Stimulated activated CD4-positive, alpha-beta T cell treated with anti-CD3 and anti-CD28 coated beads, Interleukin-4, amount 100 ng/mL, for 48 hours (primary cell): ENCODE results near the gene CLASP1.
"Not testable (repeated sequence)": the region's sequence is repeated elsewhere in the genome, so short reads cannot be mapped to it uniquely, and the experiment has no call there.

Experiments used
- DNase-seq, 2 donors: peaks; one replicate each; pipeline ENCODE4 v3.0.0-alpha.2; 2020; ENCODE audit warnings: low read depth in 2 of 2

Gene CLASP1

DNA sequence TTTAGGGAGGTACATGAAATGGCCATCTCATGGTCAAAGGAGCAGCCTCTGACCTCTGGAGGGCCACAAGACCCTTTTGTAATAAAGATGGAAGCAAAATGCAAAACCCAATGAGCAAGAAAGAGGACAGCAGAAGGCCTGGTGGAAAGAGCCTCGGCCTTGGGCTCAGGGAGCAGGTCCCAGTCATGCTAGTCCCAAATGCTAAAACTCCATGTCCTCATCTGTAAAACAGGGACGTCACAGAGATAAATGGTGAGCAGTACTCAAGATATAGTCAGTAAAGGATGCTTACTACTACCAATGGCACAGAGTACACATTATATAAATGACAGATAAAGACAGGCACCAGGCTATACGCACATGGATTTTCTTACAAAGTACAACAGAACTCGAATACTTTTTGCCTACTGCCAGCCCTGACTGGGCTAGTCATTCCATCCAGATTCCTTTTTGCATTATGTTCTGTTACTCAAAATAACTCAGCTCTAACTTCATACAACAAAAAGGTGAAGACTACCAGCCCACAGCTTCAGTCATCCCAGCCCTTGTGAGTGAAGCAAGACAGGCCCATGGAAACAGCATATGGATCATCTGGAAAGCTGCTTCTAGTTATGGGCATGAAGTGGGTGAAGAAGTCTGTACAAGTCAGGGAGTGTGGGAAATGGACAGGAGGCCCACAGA, 299.4 kb downstream of the CLASP1 start:
- DNase-seq = no peak

GRCh38 chr2:121348128-121348740, 301.0 kb downstream of the CLASP1 start:
- no peak for DNase-seq

- no peak for DNase-seq
Observed at GRCh38 chr2:121346859-121347258, 302.4 kb downstream of the CLASP1 start.

DNA sequence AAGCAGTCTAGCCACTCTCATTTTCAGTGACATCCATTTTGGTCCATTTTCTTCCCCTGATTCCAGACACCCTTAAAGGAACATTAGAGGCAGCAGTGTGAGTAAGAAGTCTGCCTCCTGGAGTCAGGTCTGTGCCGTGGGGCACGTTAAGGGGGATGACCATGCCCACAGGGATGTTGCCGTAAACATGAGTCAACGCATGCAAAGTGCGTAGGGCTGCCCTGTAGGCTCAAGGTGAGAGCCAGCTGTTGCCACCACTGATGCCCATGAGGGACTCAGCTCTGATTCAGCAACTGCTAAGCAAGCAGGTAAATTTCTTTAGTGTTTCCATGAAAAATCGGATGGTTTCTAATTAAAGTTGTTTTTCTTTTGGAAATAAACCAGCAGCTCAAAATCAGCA, 302.9 kb downstream of the CLASP1 start:
- DNase-seq = no peak

DNA sequence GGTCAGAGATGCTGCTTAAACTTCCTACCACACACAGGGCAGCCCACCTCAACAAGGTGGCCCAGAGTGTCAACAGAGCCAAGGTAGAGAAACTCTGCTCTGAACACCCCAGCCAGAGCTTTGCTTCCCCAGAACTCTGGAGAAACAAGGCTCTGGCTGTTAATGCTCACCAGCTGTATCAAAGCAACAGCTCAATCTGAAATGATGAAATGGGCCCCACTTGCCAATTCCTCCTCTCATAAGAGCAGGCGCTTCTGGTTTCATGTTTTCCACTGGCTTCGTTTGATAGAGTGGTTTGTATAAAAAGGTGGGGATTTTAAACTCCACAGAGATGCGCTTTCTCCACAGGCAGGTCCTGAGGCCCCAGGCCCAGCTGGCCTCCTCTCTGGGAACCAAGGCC, 303.4 kb downstream of the CLASP1 start:
- DNase-seq = no peak

DNA sequence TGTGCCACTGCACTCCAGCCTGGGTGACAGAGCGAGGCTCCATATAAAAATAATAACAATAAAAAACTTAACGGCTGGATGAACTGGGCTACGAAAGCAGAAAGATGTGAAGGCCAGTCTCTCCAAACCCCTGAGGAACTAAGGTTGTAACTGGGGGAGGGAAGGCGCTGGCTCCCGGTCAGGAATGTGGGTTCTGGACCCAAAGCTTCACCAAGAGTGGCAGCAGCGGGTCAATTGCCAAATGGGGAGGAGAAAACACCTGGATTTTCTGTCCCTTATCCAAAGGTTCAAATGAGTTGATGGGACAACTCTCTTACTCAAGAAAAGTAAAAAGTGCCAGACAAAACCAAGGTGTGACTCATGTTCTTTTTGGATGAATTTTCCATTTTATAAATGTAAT, 304.2 kb downstream of the CLASP1 start:
- no peak for DNase-seq

- DNase-seq = not testable (repeated sequence)
Observed at GRCh38 chr2:121343828-121344399, 305.3 kb downstream of the CLASP1 start.

DNA sequence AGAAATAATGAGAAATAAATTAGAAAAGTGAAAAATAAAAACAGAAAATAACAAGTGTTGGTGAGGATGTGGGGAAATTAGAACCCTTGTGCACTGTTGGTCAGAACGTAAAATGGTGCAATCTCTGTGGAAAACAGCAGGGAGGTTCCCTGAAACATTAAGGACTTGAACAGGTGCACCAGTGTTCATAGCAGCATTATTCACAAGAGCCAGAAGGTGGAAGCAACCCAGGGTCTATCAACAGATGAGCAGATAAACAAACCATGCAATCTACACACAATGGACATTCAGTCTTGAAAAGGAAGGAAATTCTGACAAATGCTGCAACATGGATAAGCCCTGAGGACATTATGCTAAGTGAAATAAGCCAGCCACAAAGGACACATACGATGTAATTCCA, 306.1 kb downstream of the CLASP1 start:
- no peak for DNase-seq

DNA sequence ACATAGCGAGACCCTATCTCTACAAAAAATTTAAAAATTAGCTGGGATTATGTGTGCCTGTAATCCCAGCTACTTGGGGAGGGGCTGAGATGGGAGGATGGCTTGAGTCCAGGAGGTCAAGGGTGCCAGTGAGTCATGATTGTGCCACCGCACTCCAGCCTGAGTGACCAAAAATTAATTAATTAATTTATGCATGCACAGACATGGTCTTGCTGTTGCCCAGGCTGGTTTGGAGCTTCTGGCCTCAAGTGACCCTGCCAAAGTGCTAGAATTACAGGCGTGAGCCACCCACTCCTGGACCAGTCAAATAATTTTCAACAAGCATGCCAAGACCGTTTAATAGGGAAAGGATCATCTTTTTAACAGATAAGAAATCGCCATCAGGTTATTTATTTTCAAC, 306.5 kb downstream of the CLASP1 start:
- no peak for DNase-seq

- no peak for DNase-seq
Observed at GRCh38 chr2:121340926-121341325, 308.3 kb downstream of the CLASP1 start.

- no peak for DNase-seq
Observed at GRCh38 chr2:121338281-121338680, 311.0 kb downstream of the CLASP1 start.

DNA sequence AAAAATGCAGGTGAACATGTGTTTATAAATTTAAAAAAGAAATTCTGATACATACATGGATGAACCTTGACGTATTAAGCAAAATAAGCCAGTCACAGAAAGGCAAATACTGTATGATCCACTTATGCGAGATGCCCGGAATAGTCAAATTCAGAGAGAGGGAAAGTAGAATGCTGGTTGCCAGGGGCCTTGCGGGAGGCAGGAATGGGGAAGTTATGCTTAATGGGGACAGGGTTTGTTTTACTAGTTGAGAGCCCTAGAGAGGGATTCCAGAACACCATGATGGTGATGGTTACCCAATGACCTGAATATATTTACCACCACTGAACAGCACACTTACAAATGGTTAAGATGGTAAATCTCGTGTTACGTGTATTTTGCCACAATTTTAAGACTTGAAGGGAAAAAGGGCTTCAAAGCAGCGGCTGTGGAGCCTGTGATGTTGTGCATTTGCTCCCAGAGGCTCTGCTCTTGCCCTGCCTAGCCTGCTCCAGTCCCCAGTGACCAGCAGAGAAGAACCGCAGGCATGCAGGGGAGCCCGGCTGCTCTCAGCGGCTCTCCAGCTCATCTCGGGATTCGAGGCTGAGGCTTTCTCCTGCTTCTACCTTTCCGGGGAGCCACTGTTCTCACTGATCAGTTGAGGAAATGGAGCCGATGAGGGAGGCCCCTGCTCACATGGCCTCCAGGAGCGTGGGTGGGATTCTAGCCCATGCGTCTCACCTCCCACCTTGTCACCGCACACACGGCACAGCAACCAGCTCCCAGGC, 312.6 kb downstream of the CLASP1 start:
- no peak for DNase-seq

GRCh38 chr2:121335294-121336290, 313.7 kb downstream of the CLASP1 start:
- DNase-seq = no peak

DNA sequence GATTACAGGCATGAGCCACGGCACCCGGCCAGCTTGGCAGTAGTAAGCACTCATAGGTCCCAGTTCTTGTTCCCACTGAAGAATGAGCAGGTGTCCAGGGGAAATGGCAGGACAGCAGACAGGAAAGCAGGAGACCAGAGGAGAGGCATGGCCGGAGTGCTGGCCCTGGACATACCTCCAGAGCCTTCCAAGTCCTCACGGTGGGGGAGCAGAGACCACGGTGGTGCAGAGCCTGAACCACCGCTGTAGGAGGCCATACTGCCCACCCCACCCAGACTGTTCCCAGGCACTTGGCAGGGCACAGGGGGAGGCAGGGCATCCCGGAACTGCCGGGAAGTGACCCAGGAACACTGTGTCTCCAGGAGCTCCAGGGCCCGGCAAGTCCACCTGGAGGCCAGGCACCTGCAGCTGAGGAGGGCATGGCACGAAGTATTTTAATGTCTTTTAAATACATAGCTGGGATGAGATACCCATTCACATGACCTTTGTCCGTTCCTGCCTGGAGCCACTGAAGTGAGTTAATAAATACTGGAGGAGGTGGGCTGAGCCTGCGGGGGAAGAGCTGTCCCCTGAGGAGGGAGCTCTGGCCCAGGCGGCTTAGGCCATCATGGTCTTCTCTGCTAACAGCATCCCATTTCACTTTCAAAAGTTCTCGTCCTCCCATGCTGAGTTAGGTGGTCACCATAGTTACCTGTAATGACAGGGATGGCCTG, 314.5 kb downstream of the CLASP1 start:
- no peak for DNase-seq

DNA sequence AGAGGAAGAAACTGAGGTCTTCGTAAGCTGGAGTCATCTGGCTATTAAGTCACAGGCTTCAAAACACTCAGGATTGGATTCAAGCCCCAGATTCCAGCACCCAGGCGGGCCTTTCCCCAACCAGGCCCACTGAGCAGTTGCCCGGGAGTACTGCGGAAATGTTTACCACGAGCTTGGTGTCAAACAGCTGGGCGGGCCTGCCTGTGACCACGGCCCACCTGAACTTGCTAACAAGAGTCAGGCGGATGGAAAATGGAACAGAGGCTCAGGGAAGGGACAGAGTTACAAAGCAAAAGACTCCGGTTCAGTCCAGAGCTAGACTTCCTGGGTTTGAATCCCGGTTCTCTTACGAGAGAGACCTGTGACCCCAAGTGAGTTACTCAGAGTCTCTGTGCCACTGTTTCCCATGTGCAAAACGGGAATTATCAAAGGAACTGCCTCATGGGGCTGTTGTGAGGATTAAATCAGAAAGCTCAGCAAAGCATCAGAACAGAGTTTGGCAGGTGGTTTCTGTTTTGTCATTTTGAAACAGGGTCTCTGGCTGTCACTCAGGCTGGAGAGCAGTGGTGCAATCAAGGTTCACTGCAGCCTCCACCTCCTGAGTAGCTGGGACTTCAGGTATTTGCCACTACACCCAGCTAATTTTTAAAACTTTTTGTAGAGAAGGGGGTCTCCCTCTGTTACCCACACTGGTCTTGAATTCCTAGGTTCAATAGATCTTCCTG, 315.3 kb downstream of the CLASP1 start:
- DNase-seq = no peak

- no peak for DNase-seq
Observed at GRCh38 chr2:121333231-121333630, 316.0 kb downstream of the CLASP1 start.

DNA sequence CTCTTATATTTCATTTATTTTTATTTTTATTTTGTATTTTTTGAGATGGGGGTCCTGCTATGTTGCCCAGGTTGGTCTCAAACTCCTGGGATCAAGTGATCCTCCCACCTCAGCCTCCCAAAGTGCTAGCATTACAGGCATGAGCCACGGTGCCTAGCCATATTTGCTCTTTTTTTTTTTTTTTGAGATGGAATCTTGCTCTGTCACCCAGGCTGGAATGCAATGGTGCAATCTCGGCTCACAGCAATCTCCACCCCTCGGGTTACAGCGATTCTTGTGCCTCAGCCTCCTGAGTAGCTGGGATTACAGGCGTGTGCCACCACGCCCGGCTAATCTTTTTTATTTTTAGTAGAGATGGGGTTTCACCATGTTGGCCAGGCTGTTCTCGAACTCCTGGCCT, 317.9 kb downstream of the CLASP1 start:
- not testable (repeated sequence) for DNase-seq

GRCh38 chr2:121330921-121331320, 318.3 kb downstream of the CLASP1 start:
- DNase-seq = no peak

DNA sequence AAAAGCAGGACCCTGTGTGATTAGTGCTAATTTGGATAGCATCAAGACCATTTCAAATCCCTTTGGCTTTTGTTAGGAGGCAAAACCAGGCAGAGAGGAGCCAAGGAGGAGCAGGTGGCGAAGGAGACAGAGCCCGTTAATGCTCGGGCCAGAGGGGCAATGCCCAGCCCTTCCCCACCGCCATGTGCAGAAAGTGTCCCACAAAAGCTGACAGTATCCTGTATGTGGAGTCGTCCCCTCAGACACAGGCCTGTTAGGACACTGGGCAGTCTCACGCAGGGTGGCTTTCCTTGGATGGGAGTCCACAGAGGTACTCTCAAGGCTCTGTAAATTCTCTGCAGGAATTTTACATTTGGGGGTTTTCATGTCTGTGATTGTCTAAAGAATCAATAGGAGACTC, 319.5 kb downstream of the CLASP1 start:
- DNase-seq = no peak

DNA sequence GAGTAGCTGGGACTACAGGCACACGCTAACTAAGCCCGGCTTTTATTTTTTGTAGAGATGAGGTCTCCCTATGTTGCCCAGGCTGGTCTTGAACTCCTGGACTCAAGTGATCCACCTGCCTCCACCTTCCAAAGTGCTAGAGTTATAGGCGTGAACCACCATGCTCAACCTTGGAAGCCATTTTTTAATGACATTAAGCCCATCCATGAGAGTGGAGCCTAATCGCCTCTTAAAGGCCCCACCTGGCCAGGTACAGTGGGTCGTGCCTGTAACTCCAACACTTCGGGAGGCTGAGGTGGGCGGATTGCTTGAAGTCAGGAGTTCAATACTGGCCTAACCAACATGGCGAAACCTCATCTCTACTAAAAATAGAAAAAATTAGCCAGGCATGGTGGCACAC, 322.6 kb downstream of the CLASP1 start:
- DNase-seq = no peak
